Fibroblast of pulmonary artery (primary cell): Measurements from ENCODE around the gene HIPK3.

Experiments used
- DNase-seq: peaks from one replicate; pipeline ENCODE4 v3.0.0-alpha.2; 2010; ENCODE audit warnings: low read depth
- H3K4me3 ChIP-seq: replicated peaks from 2 replicates; pipeline ENCODE4 v1.5.1; 2011; ENCODE audit warnings: low read depth, mild to moderate bottlenecking, control low read depth, low read length, moderate library complexity
- CTCF ChIP-seq: IDR thresholded peaks from 2 replicates; pipeline ENCODE4 v1.5.1; 2011; ENCODE audit warnings: mild to moderate bottlenecking, control low read depth, low read length, inconsistent platforms; ENCODE audit errors: missing control alignments

The HIPK3 gene

GRCh38 chr11:33383075-33383919, 126.1 kb downstream of the HIPK3 start:
- no peak overlapping the region for H3K4me3 ChIP-seq
- no peak for DNase-seq
- no peak for TF ChIP-seq CTCF

GRCh38 chr11:33383920-33384209, 126.7 kb downstream of the HIPK3 start:
- TF ChIP-seq CTCF = no peak
- DNase-seq = no peak
- no peak overlapping the region for H3K4me3 ChIP-seq

GRCh38 chr11:33384220-33384619, 127.0 kb downstream of the HIPK3 start:
- no peak overlapping the region for H3K4me3 ChIP-seq
- DNase-seq = no peak
- TF ChIP-seq CTCF = no peak

- no peak overlapping the region for H3K4me3 ChIP-seq
- no peak for TF ChIP-seq CTCF
These were observed 130.4 kb downstream of the HIPK3 start for GRCh38 chr11:33387581-33387980.

GRCh38 chr11:33387996-33388395, 130.8 kb downstream of the HIPK3 start:
- TF ChIP-seq CTCF = no peak
- no peak overlapping the region for H3K4me3 ChIP-seq
- no peak for DNase-seq

More at GRCh38 chr11:33387581-33387980, 130.4 kb downstream of the HIPK3 start:
- DNase-seq = no peak

GRCh38 chr11:33388793-33389525, 131.8 kb downstream of the HIPK3 start:
- DNase-seq = no peak
- no peak overlapping the region for H3K4me3 ChIP-seq
- no peak for TF ChIP-seq CTCF
